CD14-positive monocyte (primary cell): ENCODE data around the gene RBM44. TPM values are rescaled to one million over a fixed set of nuclear protein-coding genes. Genes with fewer than 3 reads are reported as not detected.
A peak's percentile ranks its signal among the peaks of the same experiment; 100 is the strongest.

ENCODE experiments used
- DNase-seq, 3 donors: peaks; one replicate each; pipeline ENCODE4 v3.0.0-alpha.2; 2011 to 2022
- H2AFZ ChIP-seq: 2 replicates; pipeline ENCODE4 v1.6.0; 2012; ENCODE audit warnings: mild to moderate bottlenecking, low read depth, low read length, inconsistent platforms; ENCODE audit not compliant: insufficient read depth, poor library complexity, severe bottlenecking
- H3K27ac ChIP-seq, 2 donors: 1 replicate in 1 of 2; 2 replicates in 1 of 2; pipeline ENCODE4 v1.5.1; 2012 to 2013; ENCODE audit warnings: low read length in 2 of 2, control low read depth in 1 of 2, inconsistent platforms in 1 of 2, low read depth in 1 of 2, mild to moderate bottlenecking in 1 of 2
- H3K27me3 ChIP-seq, 2 donors: one replicate each; pipeline versions ENCODE4 v1.6.0 to v1.6.1; 2011 to 2013; ENCODE audit warnings: low read length in 2 of 2; ENCODE audit not compliant: control insufficient read depth in 2 of 2, insufficient read depth in 2 of 2
- H3K36me3 ChIP-seq, 2 donors: replicated peaks in 1 of 2; 1 replicate in 1 of 2; 2 replicates in 1 of 2; pipeline versions ENCODE4 v1.5.1 to v1.6.1; 2012 to 2013; ENCODE audit warnings: low read length in 2 of 2, control low read depth in 1 of 2, inconsistent platforms in 1 of 2, mild to moderate bottlenecking in 1 of 2; ENCODE audit not compliant: insufficient read depth in 2 of 2, control insufficient read depth in 1 of 2
- H3K4me1 ChIP-seq, 2 donors: 1 replicate in 1 of 2; 2 replicates in 1 of 2; pipeline versions ENCODE4 v1.5.1 to v1.6.1; 2012 to 2013; ENCODE audit warnings: low read length in 2 of 2, control low read depth in 1 of 2, inconsistent platforms in 1 of 2, mild to moderate bottlenecking in 1 of 2, moderate library complexity in 1 of 2; ENCODE audit not compliant: insufficient read depth in 2 of 2, control insufficient read depth in 1 of 2
- H3K4me2 ChIP-seq: replicated peaks from 2 replicates; pipeline ENCODE3; 2012; ENCODE audit warnings: low read length, moderate library complexity, mild to moderate bottlenecking; ENCODE audit not compliant: poor library complexity, severe bottlenecking; ENCODE audit errors: extremely low read depth
- H3K4me3 ChIP-seq, 3 experiments: fragments of 200-600 bp in 1 of 3; sonication (generic) in 1 of 3; replicated peaks in 1 of 3; 1 replicate in 2 of 3; 2 replicates in 1 of 3; pipeline ENCODE4 v1.5.1; 2011 to 2013; ENCODE audit warnings: low read length in 3 of 3, mild to moderate bottlenecking in 3 of 3, control low read depth in 2 of 3, low read depth in 2 of 3, inconsistent platforms in 1 of 3, moderate library complexity in 1 of 3
- H3K79me2 ChIP-seq: 2 replicates; pipeline ENCODE4 v1.6.0; 2012; ENCODE audit warnings: mild to moderate bottlenecking, control low read depth, inconsistent platforms, low read length, moderate library complexity; ENCODE audit not compliant: insufficient read depth
- H3K9ac ChIP-seq: 2 replicates; pipeline ENCODE4 v1.6.0; 2017; ENCODE audit warnings: low read length, mild to moderate bottlenecking; ENCODE audit not compliant: insufficient read depth, poor library complexity, severe bottlenecking
- H3K9me3 ChIP-seq, 2 donors: replicated peaks in 1 of 2; 1 replicate in 1 of 2; 2 replicates in 1 of 2; pipeline versions ENCODE4 v1.5.1 to v1.6.1; 2012 to 2013; ENCODE audit warnings: low read length in 2 of 2, control low read depth in 1 of 2; ENCODE audit not compliant: control insufficient read depth in 1 of 2, insufficient read depth in 1 of 2
- H4K20me1 ChIP-seq: 2 replicates; pipeline ENCODE4 v1.6.0; 2012; ENCODE audit warnings: mild to moderate bottlenecking, low read length, control low read depth, moderate library complexity; ENCODE audit not compliant: insufficient read depth
- H3K27ac Mint-ChIP-seq, 7 donors: one replicate each; pipeline ENCODE4 v1.8.0; 2020; ENCODE audit warnings: mild to moderate bottlenecking in 7 of 7, mixed read lengths in 7 of 7, moderate library complexity in 6 of 7, inconsistent platforms in 2 of 7
- H3K27me3 Mint-ChIP-seq, 3 donors: one replicate each; pipeline ENCODE4 v1.8.0; 2021 to 2022; ENCODE audit warnings: low read depth in 3 of 3, mild to moderate bottlenecking in 3 of 3, mixed read lengths in 3 of 3, moderate library complexity in 3 of 3, inconsistent platforms in 1 of 3
- H3K36me3 Mint-ChIP-seq, 2 donors: one replicate each; pipeline ENCODE4 v1.8.0; 2020; ENCODE audit warnings: mixed read lengths in 2 of 2, inconsistent platforms in 1 of 2, mild to moderate bottlenecking in 1 of 2
- H3K4me1 Mint-ChIP-seq: one replicate; pipeline ENCODE4 v1.8.0; 2020; ENCODE audit warnings: mild to moderate bottlenecking, mixed read lengths
- H3K4me3 Mint-ChIP-seq, 2 donors: one replicate each; pipeline ENCODE4 v1.8.0; 2020; ENCODE audit warnings: mild to moderate bottlenecking in 2 of 2, mixed read lengths in 2 of 2, moderate library complexity in 1 of 2
- H3K9me3 Mint-ChIP-seq, 7 donors: one replicate each; pipeline ENCODE4 v1.8.0; 2020 to 2022; ENCODE audit warnings: mixed read lengths in 7 of 7, mild to moderate bottlenecking in 6 of 7, moderate library complexity in 6 of 7, inconsistent platforms in 2 of 7
- WGBS: methylation state at CpG from one replicate; pipeline ENCODE4 v1.1.5; 2013; ENCODE audit warnings: missing lambda C conversion rate; ENCODE audit not compliant: insufficient coverage; 5-methylcytosine and 5-hydroxymethylcytosine counted together
- intact Hi-C, 2 donors: fragments of 100-400 bp; cut with micrococcal nuclease; formaldehyde crosslinking; loops; one replicate each; pipeline versions ENCODE4 v1.15.0 to v1.15.1; 2023
- polyA plus RNA-seq, 3 donors: library from polyadenylated mRNA; depleted of rRNA in 1 of 3; unstranded in 2 of 3; stranded (reverse) in 1 of 3; fragments of 300-500 nt in 2 of 3; fragments of >200 nt in 1 of 3; fragmentation: Illumina TruSeq in 2 of 3; gene quantifications; 1 replicate in 2 of 3; 2 replicates in 1 of 3; pipeline ENCODE4 v1.2.3, GENCODE V29; 2012 to 2021
- TF ChIP-seq, protein P1 (sequence below): fragments of 200-600 bp; IDR thresholded peaks from one replicate; pipeline ENCODE4 v1.8.0; 2022; ENCODE audit warnings: antibody characterized with exemption, mild to moderate bottlenecking

Gene RBM44
- polyA plus RNA-seq, 3 donors: 0.07 to 1.5 TPM; not detected in 1

DNA sequence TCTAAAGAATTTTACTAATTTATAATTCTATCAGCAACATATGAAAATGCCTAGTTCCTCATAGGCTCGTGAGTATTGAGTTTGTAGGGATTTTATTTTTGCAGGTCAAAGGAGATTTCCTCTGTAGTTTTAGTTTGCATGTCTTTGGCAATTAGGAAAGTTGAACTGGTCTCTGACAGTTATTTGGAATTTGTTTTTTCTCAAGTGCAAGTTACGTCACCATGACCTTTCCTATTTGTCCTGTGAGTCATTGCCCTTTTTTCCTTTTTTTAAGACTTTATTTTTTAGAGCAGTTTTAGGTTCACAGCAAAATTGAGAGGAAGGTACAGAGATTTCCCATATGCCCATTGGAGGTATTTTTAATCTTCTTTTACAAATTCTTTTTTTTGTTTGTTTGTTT is 89.8 kb downstream of the RBM44 start:
- Histone ChIP-seq H4K20me1 (no peaks in the 10 kb centered on the region), H3K27me3 (no peaks in the 10 kb centered on the region), H3K4me2 (no peak overlapping the region), H3K4me1 (no peaks in the 10 kb centered on the region), H3K79me2 (no peaks in the 10 kb centered on the region), H3K4me3 (no peak overlapping the region), H3K9me3 (no peaks in the 10 kb centered on the region), H3K27ac (no peak overlapping the region), H3K36me3 (no peaks in the 10 kb centered on the region), H3K9ac (no peak overlapping the region), H2AFZ (no peak overlapping the region)
- no CpG with 5 or more reads among the region's 2 CpGs for WGBS
- Mint-ChIP-seq H3K27me3 (peaks cover 0 to 2% (median 0%) of the 10 kb centered on the region in 3 donors), H3K27ac (peak overlapping the region in 2 of 7 donors; percentile 70 to 88), H3K36me3 (no peaks in the 10 kb centered on the region), H3K9me3 (no peaks in the 10 kb centered on the region), H3K4me1 (peaks cover 14% of the 10 kb centered on the region), H3K4me3 (no peak overlapping the region)
- DNase-seq: peak in 2 of 3 donors; percentile 27 to 50
- intact Hi-C loops: no loop called here
- TF ChIP-seq, protein P1, sequence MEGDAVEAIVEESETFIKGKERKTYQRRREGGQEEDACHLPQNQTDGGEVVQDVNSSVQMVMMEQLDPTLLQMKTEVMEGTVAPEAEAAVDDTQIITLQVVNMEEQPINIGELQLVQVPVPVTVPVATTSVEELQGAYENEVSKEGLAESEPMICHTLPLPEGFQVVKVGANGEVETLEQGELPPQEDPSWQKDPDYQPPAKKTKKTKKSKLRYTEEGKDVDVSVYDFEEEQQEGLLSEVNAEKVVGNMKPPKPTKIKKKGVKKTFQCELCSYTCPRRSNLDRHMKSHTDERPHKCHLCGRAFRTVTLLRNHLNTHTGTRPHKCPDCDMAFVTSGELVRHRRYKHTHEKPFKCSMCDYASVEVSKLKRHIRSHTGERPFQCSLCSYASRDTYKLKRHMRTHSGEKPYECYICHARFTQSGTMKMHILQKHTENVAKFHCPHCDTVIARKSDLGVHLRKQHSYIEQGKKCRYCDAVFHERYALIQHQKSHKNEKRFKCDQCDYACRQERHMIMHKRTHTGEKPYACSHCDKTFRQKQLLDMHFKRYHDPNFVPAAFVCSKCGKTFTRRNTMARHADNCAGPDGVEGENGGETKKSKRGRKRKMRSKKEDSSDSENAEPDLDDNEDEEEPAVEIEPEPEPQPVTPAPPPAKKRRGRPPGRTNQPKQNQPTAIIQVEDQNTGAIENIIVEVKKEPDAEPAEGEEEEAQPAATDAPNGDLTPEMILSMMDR: no peak

DNA sequence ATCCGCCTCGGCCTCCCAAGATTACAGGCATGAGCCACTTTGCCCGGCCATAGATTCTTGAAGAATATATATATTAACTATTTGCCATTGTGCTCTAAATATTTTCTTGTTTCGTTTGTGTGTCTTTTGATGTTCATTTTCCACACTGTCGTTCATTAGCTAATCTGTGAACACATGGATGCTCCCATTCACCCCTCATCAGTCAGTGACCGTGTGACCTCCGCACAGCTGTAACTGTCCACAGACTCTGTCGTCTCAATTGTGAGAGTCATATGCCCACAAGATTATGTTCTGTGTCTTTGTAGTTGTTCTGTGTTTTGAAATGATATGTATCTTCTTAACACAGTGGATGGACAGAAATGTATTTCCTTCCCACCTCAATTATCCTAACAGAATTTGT is 90.4 kb downstream of the RBM44 start:
- no CpG with 5 or more reads among the region's 8 CpGs for WGBS
- DNase-seq: no peak
- Histone ChIP-seq H3K79me2 (no peaks in the 10 kb centered on the region), H3K27me3 (no peaks in the 10 kb centered on the region), H3K4me1 (no peaks in the 10 kb centered on the region), H3K9me3 (no peaks in the 10 kb centered on the region), H3K36me3 (no peaks in the 10 kb centered on the region), H3K27ac (no peak overlapping the region), H4K20me1 (no peaks in the 10 kb centered on the region), H2AFZ (no peak overlapping the region), H3K9ac (no peak overlapping the region), H3K4me3 (no peak overlapping the region), H3K4me2 (no peak overlapping the region)
- Mint-ChIP-seq H3K27me3 (peaks cover 0 to 4% (median 2%) of the 10 kb centered on the region in 3 donors), H3K4me3 (no peak overlapping the region), H3K9me3 (no peaks in the 10 kb centered on the region), H3K4me1 (peaks cover 15% of the 10 kb centered on the region), H3K36me3 (no peaks in the 10 kb centered on the region), H3K27ac (peak overlapping the region in 3 of 7 donors; percentile 16 to 50 (median 21))
- TF ChIP-seq, protein P1: no peak
- intact Hi-C loops: no loop called here
